ENCODE data around the gene TRERF1. TPM values are rescaled to one million over a fixed set of nuclear protein-coding genes. Genes with fewer than 3 reads are reported as not detected.

Gene TRERF1
- total and polyA plus RNA-seq, 2 of the 8 experiments (the other 6 are each of a cell fraction or from before 2014, with no cell fraction given) = 10.8 to 21.5 TPM

DNA sequence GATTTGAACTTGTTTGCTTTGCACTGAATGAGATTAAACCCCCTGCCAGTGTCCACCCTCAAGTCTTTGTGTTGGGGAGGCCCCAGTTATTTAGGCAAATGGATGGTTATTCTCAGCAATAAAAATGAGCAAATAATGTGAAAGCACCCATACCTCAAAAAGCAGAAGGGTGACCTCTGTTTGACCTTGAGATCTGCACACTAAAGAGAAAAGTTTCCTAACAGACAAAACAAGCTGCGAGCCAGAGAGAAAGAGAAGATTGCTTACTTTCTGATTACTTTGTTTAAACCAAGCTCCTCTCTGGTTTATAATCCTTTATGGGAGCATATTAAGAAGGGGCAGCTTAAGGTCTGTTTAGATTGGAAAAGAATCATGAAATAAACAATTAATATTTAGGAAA is 30.4 kb upstream of the TRERF1 start:
- H3K27ac ChIP-seq (ENCODE audit: low read depth, low read length) = no peak overlapping the region
- no peak overlapping the region for H3K23ac ChIP-seq (ENCODE audit: insufficient read length)
- H4K8ac ChIP-seq (ENCODE audit: extremely low read depth, insufficient read depth, low read length) = no peak overlapping the region
- no peak overlapping the region for H4K91ac ChIP-seq (replicated peaks; ENCODE audit: insufficient read length, low read length)
- H3K23me2 ChIP-seq (ENCODE audit: low read depth, low read length) = no peaks in the 10 kb centered on the region; the same call in 1 of the 2 replicates
- no peak overlapping the region for H2AFZ ChIP-seq (ENCODE audit: low read length)
- H3K36me3 ChIP-seq (ENCODE audit: control insufficient read depth in 2 of 4, insufficient read depth in 4 of 4, low read length in 3 of 4) = no peaks in the 10 kb centered on the region
- no peak overlapping the region for H3K18ac ChIP-seq (ENCODE audit: extremely low read depth, low read length)
- H2AK5ac ChIP-seq (ENCODE audit: low read depth, low read length) = no peak overlapping the region
- no peaks in the 10 kb centered on the region for H3K79me2 ChIP-seq (ENCODE audit: control insufficient read depth in 1 of 2, insufficient read depth in 2 of 2, low read length in 2 of 2)
- no peak overlapping the region for H2BK20ac ChIP-seq (ENCODE audit: low read length)
- H2BK15ac ChIP-seq (ENCODE audit: low read length) = no peak overlapping the region
- ChIA-PET POLR2A (ENCODE audit: partially characterized antibody) (no interaction called here), CTCF (ENCODE audit: partially characterized antibody) (interaction anchor here (1.5 to 1.7 kb wide), 2 partner anchors 49 to 66 kb away, joined by 3 to 4 read pairs; no protein-coding TSS in a partner anchor)
- H3K79me1 ChIP-seq (ENCODE audit: low read depth, low read length) = no peaks in the 10 kb centered on the region
- no peak for FAIRE-seq
- H3K9ac ChIP-seq (replicated peaks in 1 of 4; ENCODE audit: extremely low read depth in 1 of 4, low read depth in 3 of 4, low read length in 3 of 4) = no peak overlapping the region
- H3K4me3 ChIP-seq (ENCODE audit: extremely low read depth in 1 of 4, insufficient read depth in 2 of 4, low read depth in 3 of 4, low read length in 4 of 4) = no peak overlapping the region
- H2BK12ac ChIP-seq (ENCODE audit: low read depth, low read length) = no peak overlapping the region
- H3K9me3 ChIP-seq (ENCODE audit: insufficient read depth in 2 of 2, low read depth in 1 of 2, low read length in 1 of 2) = no peaks in the 10 kb centered on the region
- no peak overlapping the region for H3K4ac ChIP-seq (replicated peaks; ENCODE audit: insufficient read length, low read depth, low read length)
- H3K14ac ChIP-seq (ENCODE audit: insufficient read length) = no peak overlapping the region
- no peaks in the 10 kb centered on the region for H3K27me3 ChIP-seq (replicated peaks in 1 of 4; ENCODE audit: control insufficient read depth in 3 of 4, extremely low read depth in 1 of 4, insufficient read depth in 3 of 4, low read length in 3 of 4)
- H3K4me1 ChIP-seq (replicated peaks in 1 of 4; ENCODE audit: control insufficient read depth in 3 of 4, insufficient read depth in 4 of 4, low read length in 3 of 4) = no peaks in the 10 kb centered on the region
- H2BK120ac ChIP-seq (replicated peaks; ENCODE audit: low read depth, low read length) = no peak overlapping the region
- H2BK5ac ChIP-seq (ENCODE audit: low read depth, low read length) = no peak overlapping the region
- H4K20me1 ChIP-seq (replicated peaks in 1 of 2; ENCODE audit: control insufficient read depth in 1 of 2, insufficient read depth in 2 of 2, low read length in 2 of 2) = no peaks in the 10 kb centered on the region
- DNase-seq (ENCODE audit: low read depth in 1 of 2, low spot score in 2 of 2) = no peak
- no peak overlapping the region for H3K56ac ChIP-seq (replicated peaks; ENCODE audit: insufficient read length, low read depth, low read length)
- H4K5ac ChIP-seq (ENCODE audit: insufficient read length, low read depth, low read length) = no peak overlapping the region
- WGBS, 2 experiments (ENCODE audit: extremely low coverage in 1 of 2, insufficient coverage in 1 of 2, insufficient read length in 1 of 2, insufficient replicate concordance in 2 of 2, low coverage in 1 of 2, low lambda C conversion rate in 2 of 2, missing lambda C conversion rate in 1 of 2) = 100% methylated on average over 1 of the region's 1 CpG; no CpG with 5 or more reads in 1 of the 2 experiments
- H3K4me2 ChIP-seq (ENCODE audit: insufficient read depth in 1 of 2, low read depth in 2 of 2, low read length in 2 of 2) = no peak overlapping the region
- TF ChIP-seq, protein P1, sequence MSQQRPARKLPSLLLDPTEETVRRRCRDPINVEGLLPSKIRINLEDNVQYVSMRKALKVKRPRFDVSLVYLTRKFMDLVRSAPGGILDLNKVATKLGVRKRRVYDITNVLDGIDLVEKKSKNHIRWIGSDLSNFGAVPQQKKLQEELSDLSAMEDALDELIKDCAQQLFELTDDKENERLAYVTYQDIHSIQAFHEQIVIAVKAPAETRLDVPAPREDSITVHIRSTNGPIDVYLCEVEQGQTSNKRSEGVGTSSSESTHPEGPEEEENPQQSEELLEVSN (IDR thresholded peaks at IDR 0.05) = no peak
- TF ChIP-seq SRF (IDR thresholded peaks at IDR 0.05; ENCODE audit: low read depth, low read length) (no peak), TEAD4 (IDR thresholded peaks at IDR 0.05; ENCODE audit: low read depth, low read length) (no peak), GTF2F1 (IDR thresholded peaks at IDR 0.05; ENCODE audit: borderline replicate concordance, low read depth, low read length) (no peak), JUND (IDR thresholded peaks at IDR 0.05; ENCODE audit: low read length) (no peak), CREB1 (IDR thresholded peaks at IDR 0.05) (no peak), PHF8 (conservative IDR thresholded peaks at IDR 0.05; ENCODE audit: low read depth, low read length) (no peak), CHD2 (IDR thresholded peaks at IDR 0.05; ENCODE audit: low read length) (no peak), SIN3A (conservative IDR thresholded peaks at IDR 0.05 in 1 of 2, IDR thresholded peaks at IDR 0.05 in 1 of 2; ENCODE audit: low read depth in 1 of 2, low read length in 2 of 2) (no peak), BRCA1 (IDR thresholded peaks at IDR 0.05; ENCODE audit: low read depth, low read length) (no peak), TAF1 (IDR thresholded peaks at IDR 0.05; ENCODE audit: low read depth, low read length) (no peak), RFX5 (IDR thresholded peaks at IDR 0.05; ENCODE audit: borderline replicate concordance, low read depth, low read length) (no peak)
- TF ChIP-seq, protein P2, sequence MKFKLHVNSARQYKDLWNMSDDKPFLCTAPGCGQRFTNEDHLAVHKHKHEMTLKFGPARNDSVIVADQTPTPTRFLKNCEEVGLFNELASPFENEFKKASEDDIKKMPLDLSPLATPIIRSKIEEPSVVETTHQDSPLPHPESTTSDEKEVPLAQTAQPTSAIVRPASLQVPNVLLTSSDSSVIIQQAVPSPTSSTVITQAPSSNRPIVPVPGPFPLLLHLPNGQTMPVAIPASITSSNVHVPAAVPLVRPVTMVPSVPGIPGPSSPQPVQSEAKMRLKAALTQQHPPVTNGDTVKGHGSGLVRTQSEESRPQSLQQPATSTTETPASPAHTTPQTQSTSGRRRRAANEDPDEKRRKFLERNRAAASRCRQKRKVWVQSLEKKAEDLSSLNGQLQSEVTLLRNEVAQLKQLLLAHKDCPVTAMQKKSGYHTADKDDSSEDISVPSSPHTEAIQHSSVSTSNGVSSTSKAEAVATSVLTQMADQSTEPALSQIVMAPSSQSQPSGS (IDR thresholded peaks at IDR 0.05; ENCODE audit: low read length) = no peak

Data from H1 (cell line).